ENCODE measurements around the gene ASTN2. TPM values are rescaled to one million over a fixed set of nuclear protein-coding genes. Genes with fewer than 3 reads are reported as not detected.
A peak's percentile ranks its signal among the peaks of the same experiment; 100 is the strongest.

ASTN2 gene
- total and polyA plus RNA-seq, 2 experiments from 2014 or later: 7.0 to 24.6 TPM

DNA sequence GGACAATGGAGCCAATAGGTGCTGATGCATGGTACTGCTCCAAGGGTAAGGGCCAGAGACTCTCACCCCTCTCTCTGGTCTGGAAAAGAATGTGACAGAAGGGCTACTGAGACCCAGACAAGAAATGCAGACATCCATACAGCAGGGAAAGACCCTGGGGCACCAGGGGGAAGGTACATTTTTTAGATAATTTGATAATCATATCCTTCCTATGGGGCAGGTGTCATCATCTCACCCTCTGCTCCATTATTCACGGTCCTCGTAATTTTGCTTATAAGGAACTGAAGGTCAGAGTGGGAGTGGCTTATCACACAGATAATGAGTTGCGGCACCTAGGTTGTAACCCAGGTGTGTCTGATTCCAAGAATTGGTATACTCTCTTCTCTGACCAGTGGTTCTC, 637.7 kb downstream of the ASTN2 start:
- DNase-seq (ENCODE audit: low spot score) (no peak), ATAC-seq (no peak)
- TF ChIP-seq ZNF331 (CRISPR knock-in tag; IDR thresholded peaks at IDR 0.05; ENCODE audit: low read depth): no peak
- Histone ChIP-seq H3K9me2 (ENCODE audit: insufficient read depth) (no peaks in the 10 kb centered on the region), H3K27ac (ENCODE audit: low read depth) (no peak overlapping the region), H3K4me3 (no peak overlapping the region), H4K20me1 (replicated peaks; ENCODE audit: insufficient read depth) (no peaks in the 10 kb centered on the region), H2AFZ (no peak overlapping the region), H3K4me2 (no peak overlapping the region), H3F3A (replicated peaks; ENCODE audit: low read depth) (no peaks in the 10 kb centered on the region), H3K27me3 (ENCODE audit: insufficient read depth) (no peaks in the 10 kb centered on the region), H3K36me3 (ENCODE audit: insufficient read depth) (no peaks in the 10 kb centered on the region), H3K4me1 (ENCODE audit: insufficient read depth) (peaks cover 7% of the 10 kb centered on the region), H3K79me2 (replicated peaks; ENCODE audit: insufficient read depth) (no peaks in the 10 kb centered on the region)
- Mint-ChIP-seq H3K27me3 (ENCODE audit: insufficient read depth, low read depth, poor library complexity) (peaks cover 1% of the 10 kb centered on the region), H3K9me3 (no peaks in the 10 kb centered on the region; the same call in 2 of the 3 replicates), H3K4me3 (no peak overlapping the region), H3K27ac (no peak overlapping the region), H3K4me1 (peaks cover 12% of the 10 kb centered on the region), H3K36me3 (ENCODE audit: low read depth) (no peaks in the 10 kb centered on the region)

- no peaks in the 10 kb centered on the region; the same call in 2 of the 3 replicates for H3K9me3 Mint-ChIP-seq
- Histone ChIP-seq H3K27ac (ENCODE audit: low read depth) (no peak overlapping the region), H3K9me2 (ENCODE audit: insufficient read depth) (peaks cover 12% of the 10 kb centered on the region; the same call in 1 of the 2 replicates), H3K4me3 (no peak overlapping the region), H3F3A (replicated peaks; ENCODE audit: low read depth) (no peaks in the 10 kb centered on the region), H3K36me3 (ENCODE audit: insufficient read depth) (no peaks in the 10 kb centered on the region), H4K20me1 (replicated peaks; ENCODE audit: insufficient read depth) (no peaks in the 10 kb centered on the region), H3K27me3 (ENCODE audit: insufficient read depth) (no peaks in the 10 kb centered on the region), H3K4me1 (ENCODE audit: insufficient read depth) (no peaks in the 10 kb centered on the region), H3K79me2 (replicated peaks; ENCODE audit: insufficient read depth) (no peaks in the 10 kb centered on the region), H2AFZ (no peak overlapping the region), H3K4me2 (no peak overlapping the region)
- no peaks in the 10 kb centered on the region for H3K36me3 Mint-ChIP-seq (ENCODE audit: low read depth)
- peaks cover 1% of the 10 kb centered on the region for H3K27me3 Mint-ChIP-seq (ENCODE audit: insufficient read depth, low read depth, poor library complexity)
- H3K4me1 Mint-ChIP-seq: no peaks in the 10 kb centered on the region
- ATAC-seq (no peak), DNase-seq (ENCODE audit: low spot score) (no peak)
- H3K27ac Mint-ChIP-seq: no peak overlapping the region
- no peak overlapping the region for H3K4me3 Mint-ChIP-seq
- TF ChIP-seq, protein P1, sequence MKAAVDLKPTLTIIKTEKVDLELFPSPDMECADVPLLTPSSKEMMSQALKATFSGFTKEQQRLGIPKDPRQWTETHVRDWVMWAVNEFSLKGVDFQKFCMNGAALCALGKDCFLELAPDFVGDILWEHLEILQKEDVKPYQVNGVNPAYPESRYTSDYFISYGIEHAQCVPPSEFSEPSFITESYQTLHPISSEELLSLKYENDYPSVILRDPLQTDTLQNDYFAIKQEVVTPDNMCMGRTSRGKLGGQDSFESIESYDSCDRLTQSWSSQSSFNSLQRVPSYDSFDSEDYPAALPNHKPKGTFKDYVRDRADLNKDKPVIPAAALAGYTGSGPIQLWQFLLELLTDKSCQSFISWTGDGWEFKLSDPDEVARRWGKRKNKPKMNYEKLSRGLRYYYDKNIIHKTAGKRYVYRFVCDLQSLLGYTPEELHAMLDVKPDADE (IDR thresholded peaks at IDR 0.05): no peak
These were observed 640.3 kb downstream of the ASTN2 start for GRCh38 chr9:116774421-116775180.

- Histone ChIP-seq H3K36me3 (ENCODE audit: insufficient read depth) (no peaks in the 10 kb centered on the region), H3K27ac (ENCODE audit: low read depth) (no peak overlapping the region), H3K4me3 (no peak overlapping the region), H3K27me3 (ENCODE audit: insufficient read depth) (no peaks in the 10 kb centered on the region), H3K4me1 (ENCODE audit: insufficient read depth) (no peaks in the 10 kb centered on the region), H3K4me2 (no peak overlapping the region), H3K9me2 (ENCODE audit: insufficient read depth) (peaks cover 14% of the 10 kb centered on the region; the same call in 1 of the 2 replicates), H3K79me2 (replicated peaks; ENCODE audit: insufficient read depth) (no peaks in the 10 kb centered on the region), H4K20me1 (replicated peaks; ENCODE audit: insufficient read depth) (no peaks in the 10 kb centered on the region), H2AFZ (no peak overlapping the region), H3F3A (replicated peaks; ENCODE audit: low read depth) (no peaks in the 10 kb centered on the region)
- no peaks in the 10 kb centered on the region for H3K4me1 Mint-ChIP-seq
- no peak; the same call in 1 of the 3 replicates for ATAC-seq
- no peaks in the 10 kb centered on the region for H3K27me3 Mint-ChIP-seq (ENCODE audit: insufficient read depth, low read depth, poor library complexity)
- H3K27ac Mint-ChIP-seq: no peak overlapping the region
- no peak overlapping the region for H3K4me3 Mint-ChIP-seq
- H3K36me3 Mint-ChIP-seq (ENCODE audit: low read depth): no peaks in the 10 kb centered on the region
- DNase-seq (ENCODE audit: low spot score): peak; percentile 6
- no peaks in the 10 kb centered on the region for H3K9me3 Mint-ChIP-seq
- TF ChIP-seq REST (IDR thresholded peaks at IDR 0.05; ENCODE audit: unreplicated experiment): no peak
- TF ChIP-seq, protein P2, sequence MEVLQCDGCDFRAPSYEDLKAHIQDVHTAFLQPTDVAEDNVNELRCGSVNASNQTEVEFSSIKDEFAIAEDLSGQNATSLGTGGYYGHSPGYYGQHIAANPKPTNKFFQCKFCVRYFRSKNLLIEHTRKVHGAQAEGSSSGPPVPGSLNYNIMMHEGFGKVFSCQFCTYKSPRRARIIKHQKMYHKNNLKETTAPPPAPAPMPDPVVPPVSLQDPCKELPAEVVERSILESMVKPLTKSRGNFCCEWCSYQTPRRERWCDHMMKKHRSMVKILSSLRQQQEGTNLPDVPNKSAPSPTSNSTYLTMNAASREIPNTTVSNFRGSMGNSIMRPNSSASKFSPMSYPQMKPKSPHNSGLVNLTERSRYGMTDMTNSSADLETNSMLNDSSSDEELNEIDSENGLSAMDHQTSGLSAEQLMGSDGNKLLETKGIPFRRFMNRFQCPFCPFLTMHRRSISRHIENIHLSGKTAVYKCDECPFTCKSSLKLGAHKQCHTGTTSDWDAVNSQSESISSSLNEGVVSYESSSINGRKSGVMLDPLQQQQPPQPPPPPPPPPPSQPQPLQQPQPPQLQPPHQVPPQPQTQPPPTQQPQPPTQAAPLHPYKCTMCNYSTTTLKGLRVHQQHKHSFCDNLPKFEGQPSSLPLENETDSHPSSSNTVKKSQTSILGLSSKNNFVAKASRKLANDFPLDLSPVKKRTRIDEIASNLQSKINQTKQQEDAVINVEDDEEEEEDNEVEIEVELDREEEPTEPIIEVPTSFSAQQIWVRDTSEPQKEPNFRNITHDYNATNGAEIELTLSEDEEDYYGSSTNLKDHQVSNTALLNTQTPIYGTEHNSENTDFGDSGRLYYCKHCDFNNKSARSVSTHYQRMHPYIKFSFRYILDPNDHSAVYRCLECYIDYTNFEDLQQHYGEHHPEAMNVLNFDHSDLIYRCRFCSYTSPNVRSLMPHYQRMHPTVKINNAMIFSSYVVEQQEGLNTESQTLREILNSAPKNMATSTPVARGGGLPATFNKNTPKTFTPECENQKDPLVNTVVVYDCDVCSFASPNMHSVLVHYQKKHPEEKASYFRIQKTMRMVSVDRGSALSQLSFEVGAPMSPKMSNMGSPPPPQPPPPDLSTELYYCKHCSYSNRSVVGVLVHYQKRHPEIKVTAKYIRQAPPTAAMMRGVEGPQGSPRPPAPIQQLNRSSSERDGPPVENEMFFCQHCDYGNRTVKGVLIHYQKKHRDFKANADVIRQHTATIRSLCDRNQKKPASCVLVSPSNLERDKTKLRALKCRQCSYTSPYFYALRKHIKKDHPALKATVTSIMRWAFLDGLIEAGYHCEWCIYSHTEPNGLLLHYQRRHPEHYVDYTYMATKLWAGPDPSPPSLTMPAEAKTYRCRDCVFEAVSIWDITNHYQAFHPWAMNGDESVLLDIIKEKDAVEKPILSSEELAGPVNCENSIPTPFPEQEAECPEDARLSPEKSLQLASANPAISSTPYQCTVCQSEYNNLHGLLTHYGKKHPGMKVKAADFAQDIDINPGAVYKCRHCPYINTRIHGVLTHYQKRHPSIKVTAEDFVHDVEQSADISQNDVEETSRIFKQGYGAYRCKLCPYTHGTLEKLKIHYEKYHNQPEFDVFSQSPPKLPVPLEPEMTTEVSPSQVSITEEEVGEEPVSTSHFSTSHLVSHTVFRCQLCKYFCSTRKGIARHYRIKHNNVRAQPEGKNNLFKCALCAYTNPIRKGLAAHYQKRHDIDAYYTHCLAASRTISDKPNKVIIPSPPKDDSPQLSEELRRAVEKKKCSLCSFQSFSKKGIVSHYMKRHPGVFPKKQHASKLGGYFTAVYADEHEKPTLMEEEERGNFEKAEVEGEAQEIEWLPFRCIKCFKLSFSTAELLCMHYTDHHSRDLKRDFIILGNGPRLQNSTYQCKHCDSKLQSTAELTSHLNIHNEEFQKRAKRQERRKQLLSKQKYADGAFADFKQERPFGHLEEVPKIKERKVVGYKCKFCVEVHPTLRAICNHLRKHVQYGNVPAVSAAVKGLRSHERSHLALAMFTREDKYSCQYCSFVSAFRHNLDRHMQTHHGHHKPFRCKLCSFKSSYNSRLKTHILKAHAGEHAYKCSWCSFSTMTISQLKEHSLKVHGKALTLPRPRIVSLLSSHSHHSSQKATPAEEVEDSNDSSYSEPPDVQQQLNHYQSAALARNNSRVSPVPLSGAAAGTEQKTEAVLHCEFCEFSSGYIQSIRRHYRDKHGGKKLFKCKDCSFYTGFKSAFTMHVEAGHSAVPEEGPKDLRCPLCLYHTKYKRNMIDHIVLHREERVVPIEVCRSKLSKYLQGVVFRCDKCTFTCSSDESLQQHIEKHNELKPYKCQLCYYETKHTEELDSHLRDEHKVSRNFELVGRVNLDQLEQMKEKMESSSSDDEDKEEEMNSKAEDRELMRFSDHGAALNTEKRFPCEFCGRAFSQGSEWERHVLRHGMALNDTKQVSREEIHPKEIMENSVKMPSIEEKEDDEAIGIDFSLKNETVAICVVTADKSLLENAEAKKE (CRISPR knock-in tag; IDR thresholded peaks at IDR 0.05): no peak
These were observed 647.6 kb downstream of the ASTN2 start for GRCh38 chr9:116767219-116767618.

Data from GM23338 (cell line).